HG03432 (cell line): ENCODE data around the gene F3.

Source experiments
- ATAC-seq: cut with Tn5 transposase; IDR thresholded peaks from one replicate; pipeline ENCODE4 v1.9.1; 2021; ENCODE audit warnings: mild to moderate bottlenecking, moderate library complexity; ENCODE audit not compliant: unreplicated experiment

The F3 gene

DNA sequence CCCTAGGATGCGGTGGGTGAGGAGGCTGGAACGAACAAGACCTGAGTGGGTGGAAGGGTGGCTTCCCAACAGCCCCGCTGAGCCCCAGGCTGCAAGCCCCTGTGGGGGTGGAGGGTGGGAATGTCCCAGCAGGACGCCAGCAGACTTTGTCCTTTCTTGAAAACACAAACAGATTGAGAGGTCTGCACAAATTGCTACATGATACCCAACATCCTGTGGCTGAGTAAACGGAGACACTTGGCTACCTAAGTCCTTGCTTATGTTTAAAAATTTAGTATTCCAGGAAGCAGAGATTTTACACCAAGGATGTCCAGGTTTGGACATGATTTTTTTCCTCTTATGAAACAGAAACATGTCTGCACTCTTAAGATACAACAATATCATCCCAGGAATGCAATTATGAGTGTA lies 11.8 kb upstream of the F3 start:
- ATAC-seq: no peak

DNA sequence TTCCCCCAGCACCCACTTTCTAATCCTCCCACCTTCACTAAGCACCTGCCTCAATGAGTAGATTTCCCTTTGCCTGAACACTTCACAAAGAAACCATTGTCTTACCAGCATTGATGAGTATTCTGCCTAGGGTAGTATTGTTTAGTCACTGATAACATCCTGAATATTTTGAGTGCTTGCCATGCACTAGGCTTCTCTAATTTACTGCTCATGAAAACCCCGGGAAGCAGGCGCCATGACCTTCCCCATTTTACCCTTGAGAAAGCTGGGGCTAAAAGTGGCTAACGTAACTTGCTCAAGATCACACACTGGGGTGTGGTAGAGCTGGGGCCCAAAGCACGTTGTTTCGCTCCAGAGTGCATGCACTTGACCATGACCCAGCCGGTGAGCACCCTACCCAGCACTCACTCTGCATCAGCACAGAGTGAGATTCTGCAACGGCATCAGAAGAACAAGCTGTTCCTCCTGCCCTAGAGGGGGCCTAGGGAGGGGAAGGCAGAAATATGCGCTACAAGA lies 10.6 kb upstream of the F3 start:
- peak; percentile 51 for ATAC-seq

GRCh38 chr1:94551449-94551848 lies 9.9 kb upstream of the F3 start:
- no peak for ATAC-seq

- no peak for ATAC-seq
Observed at GRCh38 chr1:94550800-94551241, 9.3 kb upstream of the F3 start.

DNA sequence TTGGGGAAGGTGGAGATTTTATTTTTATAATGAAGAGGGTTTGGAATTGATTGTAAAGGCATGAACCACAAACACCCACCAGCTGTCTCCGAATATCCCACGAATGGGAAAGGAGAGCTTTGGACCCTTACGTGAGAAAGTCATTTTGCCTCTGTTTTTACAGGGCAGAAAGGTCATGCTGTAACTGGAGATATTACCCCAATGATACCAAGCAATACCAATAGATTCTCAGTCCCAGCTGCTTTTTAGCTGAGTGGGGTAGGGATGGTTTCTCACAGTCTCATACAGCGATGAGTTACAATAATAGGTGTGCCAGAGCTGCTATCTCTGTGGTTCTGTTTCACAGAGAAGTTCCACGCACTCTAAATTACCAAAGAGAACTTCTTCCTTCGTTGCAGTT lies 8.8 kb upstream of the F3 start:
- ATAC-seq: no peak

DNA sequence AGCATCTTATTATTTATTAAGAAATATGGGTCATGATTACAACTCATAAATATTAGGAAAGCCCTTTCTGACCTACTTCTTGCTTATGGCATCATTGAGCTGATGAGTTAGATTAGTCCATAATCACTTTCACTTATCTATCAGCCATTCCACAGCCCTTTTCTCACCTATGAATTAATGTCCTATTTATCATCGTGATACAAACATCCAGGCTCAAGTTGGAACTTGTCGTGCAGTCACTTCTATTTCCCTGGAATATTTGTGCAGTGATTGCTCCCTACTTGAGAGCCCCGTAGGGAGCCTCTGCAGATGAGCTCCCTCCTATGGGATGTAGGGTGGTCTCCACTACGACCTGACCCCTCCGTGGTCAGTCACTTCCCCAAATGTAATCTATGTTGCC lies 8.1 kb upstream of the F3 start:
- ATAC-seq: no peak

DNA sequence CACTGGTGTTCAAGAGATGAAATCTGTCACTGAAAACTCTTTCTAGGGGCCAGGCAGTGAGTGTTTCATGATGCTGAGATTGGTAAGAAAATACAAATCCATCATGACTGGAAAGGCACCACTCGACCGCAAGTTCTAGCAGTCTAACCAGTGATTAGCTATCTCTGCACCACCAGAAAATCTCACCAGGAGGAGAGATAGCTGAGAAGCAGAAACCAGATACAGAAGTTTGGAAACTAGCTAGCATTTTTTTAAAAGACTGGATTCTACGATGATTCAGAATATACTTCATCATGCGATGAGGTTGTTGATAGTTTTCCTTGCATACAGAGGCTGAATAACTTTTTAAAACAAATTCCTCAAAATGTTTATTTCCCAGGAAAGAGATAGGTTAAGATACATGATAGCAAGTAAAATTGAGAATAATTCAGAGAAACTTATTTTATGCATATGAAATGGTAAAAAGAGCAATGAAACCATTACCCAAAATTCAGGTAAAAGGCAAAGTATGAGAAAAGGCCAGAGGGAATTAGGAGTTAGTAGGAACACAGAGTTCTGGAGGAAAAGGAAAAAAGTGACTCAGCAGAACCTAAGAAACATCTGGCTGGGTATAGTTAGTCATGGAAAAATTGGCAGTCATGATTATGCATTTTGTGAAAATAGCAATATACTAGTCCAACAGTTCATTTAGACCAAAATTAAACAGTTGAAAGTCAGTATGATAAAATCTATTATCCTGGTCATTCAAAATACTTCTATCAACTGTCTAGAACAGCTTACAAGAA lies 3.3 kb upstream of the F3 start:
- no peak for ATAC-seq

DNA sequence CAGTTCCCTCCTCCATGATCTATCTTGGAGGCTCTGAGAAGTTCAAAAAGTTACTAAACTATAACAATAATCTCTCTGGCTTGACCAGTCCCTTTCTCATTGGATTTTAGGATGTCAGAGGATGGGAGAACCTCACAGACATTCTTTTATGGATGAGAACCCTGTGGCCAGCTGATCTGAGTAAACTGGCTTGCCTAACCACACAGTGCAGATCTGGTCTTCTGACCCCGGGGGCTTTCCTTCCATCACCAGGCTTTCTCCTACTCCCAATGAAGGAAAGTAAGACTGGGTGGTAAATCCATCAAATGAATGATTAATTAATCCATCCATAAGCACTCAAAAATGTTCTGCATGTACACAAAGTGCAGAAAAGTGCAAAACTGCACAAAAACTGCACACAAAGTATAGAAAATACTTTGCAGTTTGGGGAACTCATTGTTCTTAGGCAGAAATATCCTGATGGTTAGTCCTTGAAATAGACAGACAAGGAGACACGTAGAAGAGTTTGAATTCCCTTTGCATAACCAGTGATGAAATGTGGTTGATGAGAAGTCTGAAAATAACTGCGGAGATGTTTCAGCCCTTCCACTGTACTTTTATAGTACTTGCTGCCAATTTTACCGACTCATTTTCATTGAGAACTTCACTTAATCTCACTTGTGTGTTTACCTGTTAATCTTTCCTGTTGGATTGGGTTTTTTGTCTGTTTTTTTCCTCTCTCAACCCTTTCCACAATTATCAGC lies 2.5 kb upstream of the F3 start:
- ATAC-seq: no peak

DNA sequence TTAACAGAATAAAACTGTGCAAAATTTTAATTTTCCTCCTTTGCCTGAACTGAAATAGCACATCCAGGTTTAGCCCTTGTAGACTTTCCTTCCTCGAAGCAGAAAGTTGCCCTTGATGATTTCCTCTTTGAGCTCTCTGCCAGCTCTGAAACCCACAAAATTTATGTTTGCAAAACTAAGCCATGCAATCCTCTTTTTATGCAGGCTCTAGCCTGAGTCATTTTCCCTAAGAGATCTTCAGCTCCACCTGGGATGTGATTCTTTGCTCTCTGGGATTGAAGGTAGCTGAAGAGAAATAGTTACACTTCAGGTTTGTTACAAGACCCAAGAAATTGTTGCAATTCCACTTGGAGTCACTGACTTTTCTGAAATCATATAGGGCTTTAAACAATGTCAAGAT lies 1.4 kb upstream of the F3 start:
- no peak for ATAC-seq

DNA sequence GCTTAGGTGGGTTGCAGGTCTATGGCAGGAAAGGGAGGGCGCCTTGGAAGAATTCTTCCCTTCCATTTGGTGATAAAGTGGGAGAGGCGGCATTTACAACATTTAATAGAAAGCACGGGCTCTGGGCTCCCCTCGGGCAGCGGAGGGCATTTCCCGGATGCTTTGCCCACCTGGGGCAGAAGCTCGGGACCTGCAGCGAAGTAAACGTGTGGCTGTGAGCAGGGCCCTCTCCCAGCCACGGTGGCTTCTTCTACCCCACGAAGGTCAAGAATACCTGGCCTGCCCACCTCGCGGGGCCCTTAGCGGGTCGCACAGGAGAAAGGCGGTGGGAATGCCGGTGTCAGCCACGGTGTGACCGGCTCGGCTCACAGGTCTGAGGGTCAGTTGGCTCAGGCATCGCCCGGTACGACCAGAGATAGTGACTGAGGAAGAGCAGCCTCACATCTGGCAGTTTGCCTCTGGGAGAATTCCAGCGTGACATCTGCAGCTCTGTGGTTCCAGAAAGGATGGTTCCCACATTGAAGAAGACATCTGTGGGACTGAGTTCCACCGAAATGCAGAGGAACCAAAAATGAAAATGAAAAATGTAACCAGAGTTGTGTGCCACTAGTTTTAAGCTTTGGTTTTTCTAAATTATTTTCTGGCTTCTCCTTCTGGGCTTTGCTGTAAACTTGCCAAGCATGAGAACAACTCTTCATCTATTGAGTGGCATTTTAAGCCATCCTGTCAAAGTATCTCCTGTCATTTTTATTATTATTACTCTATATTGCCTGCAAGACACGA lies 720 bp upstream of the F3 start:
- peak; percentile 26 for ATAC-seq

DNA sequence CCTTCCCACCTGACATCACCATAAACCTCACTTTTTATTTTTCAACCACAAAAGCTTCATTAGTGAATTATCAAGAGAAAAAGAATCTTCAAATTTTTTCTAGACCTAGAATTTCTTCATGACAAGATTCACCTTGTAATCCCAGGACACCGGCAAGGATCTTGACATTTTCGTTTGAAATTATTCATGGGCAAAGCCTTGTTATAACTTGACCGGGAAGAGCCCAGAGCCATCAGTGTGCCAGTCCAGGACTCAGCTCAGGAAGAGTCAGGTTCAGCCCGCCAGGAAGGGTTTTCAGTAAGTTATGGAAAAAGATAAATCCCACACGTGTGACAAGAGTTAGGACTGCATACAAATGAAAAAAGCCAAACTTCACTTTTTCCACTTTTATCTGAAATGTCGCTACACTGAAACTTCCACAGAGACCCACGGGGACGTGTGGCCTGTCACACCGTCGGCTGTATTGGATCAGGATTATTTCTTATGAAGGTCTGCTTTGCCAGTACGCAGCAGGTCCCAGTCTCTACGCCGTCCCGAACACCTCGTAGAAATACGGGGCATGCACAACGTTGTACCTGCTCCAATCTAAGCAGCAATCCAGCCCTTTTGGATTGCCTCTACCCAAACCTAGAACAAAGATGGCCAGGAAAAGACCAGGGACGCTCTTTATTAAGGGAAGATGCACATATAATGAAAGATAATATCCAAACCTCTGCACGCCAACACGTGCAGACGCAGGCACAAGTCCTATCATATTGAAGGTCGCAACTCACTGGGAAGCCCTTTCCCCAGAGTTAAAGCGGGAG lies 916 bp downstream of the F3 start:
- ATAC-seq: no peak

GRCh38 chr1:94539496-94539895 lies 2.1 kb downstream of the F3 start:
- ATAC-seq: no peak

DNA sequence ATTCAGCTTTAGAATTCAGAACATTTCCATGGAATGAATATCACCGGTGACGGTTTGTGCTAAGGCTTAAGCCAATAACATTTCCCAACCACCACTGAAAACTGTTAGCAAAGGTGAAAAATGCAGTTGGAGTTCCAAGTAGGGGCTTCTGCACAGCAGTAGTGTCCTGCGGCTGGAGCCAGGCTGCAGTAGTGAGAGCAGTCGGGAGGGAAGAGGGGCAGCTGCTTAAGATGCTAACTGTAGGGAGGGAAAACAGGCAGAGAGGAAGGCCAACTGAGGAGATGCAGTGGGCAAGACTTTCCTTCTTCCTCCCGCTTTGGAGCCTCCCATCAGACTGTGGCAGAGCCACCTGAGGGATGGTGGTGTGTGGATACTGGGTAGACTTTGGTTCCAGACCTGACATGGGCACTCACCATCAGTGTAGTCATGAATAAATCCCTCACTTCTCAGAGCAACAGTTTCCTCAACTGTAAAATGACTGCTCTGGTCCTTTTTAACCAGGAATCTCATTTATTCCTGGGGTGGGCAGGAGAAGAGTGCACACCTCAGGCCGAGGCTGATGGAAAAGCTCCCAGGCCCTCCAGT lies 3.2 kb downstream of the F3 start:
- ATAC-seq: no peak

- no peak for ATAC-seq
Observed at GRCh38 chr1:94537254-94537653, 4.3 kb downstream of the F3 start.

DNA sequence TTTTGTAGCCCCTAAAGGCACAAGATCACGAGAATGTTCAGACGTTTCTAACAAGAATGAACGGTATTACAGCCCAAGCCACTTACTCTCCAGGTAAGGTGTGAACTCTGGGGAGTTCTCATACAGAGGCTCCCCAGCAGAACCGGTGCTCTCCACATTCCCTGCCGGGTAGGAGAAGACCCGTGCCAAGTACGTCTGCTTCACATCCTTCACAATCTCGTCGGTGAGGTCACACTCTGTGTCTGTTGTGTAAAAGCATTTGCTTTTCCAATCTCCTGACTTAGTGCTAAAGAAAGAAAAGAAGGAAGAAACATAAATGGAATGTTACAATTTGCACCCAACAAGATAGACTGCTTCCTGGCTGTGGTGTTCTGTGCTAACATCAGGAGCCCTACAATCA lies 5.7 kb downstream of the F3 start:
- ATAC-seq: no peak

DNA sequence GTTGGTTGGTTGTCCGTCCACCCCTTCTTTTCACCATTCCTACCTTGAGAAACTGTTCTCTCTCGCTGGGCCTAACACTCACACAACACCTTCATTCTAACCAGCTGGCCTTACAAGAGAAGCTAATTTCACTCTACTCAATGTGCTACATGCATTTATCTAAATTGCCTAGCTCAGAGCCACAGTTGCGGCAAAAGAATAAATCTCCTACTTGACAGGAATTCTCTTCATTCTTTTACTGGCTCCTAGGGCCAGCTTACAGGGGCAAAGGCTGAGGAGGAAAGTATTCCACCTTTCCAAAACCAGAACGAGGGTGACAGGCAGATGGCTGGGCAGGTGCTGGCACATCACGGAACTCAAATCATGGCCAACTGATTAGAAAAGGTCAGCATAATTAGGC lies 6.5 kb downstream of the F3 start:
- ATAC-seq: no peak

DNA sequence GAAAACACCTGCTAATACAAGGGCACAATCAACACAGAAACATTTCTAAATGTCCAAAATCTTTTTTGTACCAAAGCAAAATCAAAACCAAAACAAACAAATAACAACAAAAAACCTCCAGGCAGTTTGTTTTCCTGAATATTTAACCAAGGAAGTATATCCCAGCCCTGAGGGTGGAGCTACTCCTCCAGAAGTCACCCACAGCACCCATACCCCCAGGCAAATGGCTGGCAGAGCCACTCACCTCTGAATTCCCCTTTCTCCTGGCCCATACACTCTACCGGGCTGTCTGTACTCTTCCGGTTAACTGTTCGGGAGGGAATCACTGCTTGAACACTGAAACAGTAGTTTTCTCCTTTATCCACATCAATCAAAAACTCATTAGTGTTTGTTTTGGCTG lies 9.5 kb downstream of the F3 start:
- ATAC-seq: no peak

DNA sequence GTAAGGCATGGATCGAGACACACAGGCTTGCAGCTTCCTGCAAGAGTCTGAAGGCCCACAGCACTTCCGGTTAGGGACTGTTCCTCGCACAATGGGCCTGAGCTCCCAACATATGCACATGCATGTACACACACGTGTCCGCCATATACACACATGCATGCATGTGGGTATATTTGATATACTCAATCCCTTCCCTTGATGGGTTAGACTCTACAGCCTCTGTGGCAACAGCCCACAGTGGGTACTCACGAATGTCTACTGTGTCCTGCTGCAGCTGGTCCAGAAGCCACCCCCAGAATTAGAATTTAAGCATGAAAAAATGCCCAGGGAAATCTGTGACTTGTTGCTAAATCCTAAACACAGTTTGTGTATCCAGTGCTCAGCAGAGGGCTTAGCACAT lies 9.9 kb downstream of the F3 start:
- ATAC-seq: no peak

DNA sequence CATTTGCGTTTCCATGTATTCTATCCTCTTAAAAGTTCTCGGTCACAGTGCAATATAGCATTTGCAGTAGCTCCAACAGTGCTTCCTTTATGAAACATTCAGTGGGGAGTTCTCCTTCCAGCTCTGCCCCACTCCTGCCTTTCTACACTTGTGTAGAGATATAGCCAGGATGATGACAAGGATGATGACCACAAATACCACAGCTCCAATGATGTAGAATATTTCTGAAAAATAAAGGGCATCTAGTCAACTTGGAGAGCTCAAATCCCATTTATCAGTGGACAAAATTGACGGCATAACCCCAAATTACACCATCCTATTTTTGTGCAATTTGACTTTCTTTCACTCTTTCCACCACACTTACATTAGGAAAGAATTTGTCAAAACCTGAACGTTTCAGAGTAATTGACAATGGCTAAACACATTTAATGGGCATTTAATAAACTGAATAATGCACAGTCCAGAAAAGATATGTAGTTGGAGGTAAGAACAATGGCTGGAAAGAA lies 11.1 kb downstream of the F3 start:
- ATAC-seq: no peak

DNA sequence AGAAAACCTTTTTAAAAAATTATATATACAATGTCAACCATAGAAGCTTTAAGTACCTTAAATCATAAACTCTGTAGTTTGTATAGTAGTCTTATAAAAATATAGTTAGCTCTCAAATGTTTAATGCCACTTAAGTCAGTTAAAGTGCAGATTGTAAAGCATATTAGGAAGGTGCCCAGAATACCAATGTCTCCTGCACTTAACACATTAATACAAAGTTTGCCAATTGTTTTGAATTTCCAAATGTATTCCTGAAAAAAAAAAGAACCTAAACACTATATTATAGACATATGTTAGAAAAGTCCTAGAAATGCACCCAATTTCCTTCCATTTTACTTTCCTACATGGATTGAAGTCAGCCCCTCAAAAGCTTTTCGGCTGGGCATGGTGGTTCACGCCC lies 12.1 kb downstream of the F3 start:
- ATAC-seq: no peak
